Measurements from ENCODE around the gene SALL2.

DNA sequence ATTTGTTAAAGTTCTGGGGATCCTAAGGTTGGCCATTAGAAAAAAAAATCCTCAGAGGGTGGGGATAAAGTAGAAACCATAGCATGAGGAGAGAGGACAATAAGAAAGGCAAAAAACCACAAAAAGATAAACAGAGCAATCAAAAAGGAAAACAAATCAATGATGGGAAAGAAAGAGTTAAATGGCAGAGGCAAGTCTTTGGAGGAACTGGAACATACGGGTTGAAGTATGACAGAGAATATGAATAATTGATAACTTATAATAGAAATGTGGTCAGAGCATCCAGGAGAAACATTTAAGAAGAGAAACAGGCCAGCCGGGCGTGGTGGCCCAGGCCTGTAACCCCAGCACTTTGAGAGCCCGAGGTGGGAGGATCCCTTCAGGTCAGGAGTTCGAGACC, 17.8 kb upstream of the SALL2 start:
- TF ChIP-seq, protein P1, sequence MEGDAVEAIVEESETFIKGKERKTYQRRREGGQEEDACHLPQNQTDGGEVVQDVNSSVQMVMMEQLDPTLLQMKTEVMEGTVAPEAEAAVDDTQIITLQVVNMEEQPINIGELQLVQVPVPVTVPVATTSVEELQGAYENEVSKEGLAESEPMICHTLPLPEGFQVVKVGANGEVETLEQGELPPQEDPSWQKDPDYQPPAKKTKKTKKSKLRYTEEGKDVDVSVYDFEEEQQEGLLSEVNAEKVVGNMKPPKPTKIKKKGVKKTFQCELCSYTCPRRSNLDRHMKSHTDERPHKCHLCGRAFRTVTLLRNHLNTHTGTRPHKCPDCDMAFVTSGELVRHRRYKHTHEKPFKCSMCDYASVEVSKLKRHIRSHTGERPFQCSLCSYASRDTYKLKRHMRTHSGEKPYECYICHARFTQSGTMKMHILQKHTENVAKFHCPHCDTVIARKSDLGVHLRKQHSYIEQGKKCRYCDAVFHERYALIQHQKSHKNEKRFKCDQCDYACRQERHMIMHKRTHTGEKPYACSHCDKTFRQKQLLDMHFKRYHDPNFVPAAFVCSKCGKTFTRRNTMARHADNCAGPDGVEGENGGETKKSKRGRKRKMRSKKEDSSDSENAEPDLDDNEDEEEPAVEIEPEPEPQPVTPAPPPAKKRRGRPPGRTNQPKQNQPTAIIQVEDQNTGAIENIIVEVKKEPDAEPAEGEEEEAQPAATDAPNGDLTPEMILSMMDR (conservative IDR thresholded peaks at IDR 0.05; ENCODE audit: low read depth, low read length) = no peak
- TF ChIP-seq EZH2 (IDR thresholded peaks at IDR 0.05; ENCODE audit: borderline replicate concordance, low read depth, low read length, poor library complexity, severe bottlenecking) = no peak
